ENCODE measurements around the gene CUBN.

- no peak for TF ChIP-seq POLR2A (IDR thresholded peaks at IDR 0.05)
- TF ChIP-seq, protein P1, sequence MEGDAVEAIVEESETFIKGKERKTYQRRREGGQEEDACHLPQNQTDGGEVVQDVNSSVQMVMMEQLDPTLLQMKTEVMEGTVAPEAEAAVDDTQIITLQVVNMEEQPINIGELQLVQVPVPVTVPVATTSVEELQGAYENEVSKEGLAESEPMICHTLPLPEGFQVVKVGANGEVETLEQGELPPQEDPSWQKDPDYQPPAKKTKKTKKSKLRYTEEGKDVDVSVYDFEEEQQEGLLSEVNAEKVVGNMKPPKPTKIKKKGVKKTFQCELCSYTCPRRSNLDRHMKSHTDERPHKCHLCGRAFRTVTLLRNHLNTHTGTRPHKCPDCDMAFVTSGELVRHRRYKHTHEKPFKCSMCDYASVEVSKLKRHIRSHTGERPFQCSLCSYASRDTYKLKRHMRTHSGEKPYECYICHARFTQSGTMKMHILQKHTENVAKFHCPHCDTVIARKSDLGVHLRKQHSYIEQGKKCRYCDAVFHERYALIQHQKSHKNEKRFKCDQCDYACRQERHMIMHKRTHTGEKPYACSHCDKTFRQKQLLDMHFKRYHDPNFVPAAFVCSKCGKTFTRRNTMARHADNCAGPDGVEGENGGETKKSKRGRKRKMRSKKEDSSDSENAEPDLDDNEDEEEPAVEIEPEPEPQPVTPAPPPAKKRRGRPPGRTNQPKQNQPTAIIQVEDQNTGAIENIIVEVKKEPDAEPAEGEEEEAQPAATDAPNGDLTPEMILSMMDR (IDR thresholded peaks at IDR 0.05) = no peak
Observed at GRCh38 chr10:16828701-16829175, 300.9 kb downstream of the CUBN start.
